Heart left ventricle (tissue), 16 donors: ENCODE results near the gene TNFRSF18. TPM values are rescaled to one million over a fixed set of nuclear protein-coding genes. Genes with fewer than 3 reads are reported as not detected.
A peak's percentile ranks its signal among the peaks of the same experiment; 100 is the strongest.

Source experiments
- ATAC-seq, 4 donors: fragments of 200-7000 bp; cut with Tn5 transposase; one replicate each; pipeline ENCODE4 v1.9.1; 2020 to 2022; ENCODE audit warnings: moderate library complexity in 4 of 4, mild to moderate bottlenecking in 3 of 4, moderate number of reproducible peaks in 1 of 4
- DNase-seq, 5 donors: peaks; one replicate each; pipeline ENCODE4 v3.0.0-alpha.2; 2020
- H3K27ac ChIP-seq, 12 donors: fragments of 200-600 bp; sonication (generic) in 4 of 12; one replicate each; pipeline versions ENCODE4 v1.5.0 to v1.8.0; 2016 to 2022; ENCODE audit warnings: mild to moderate bottlenecking in 2 of 12
- H3K27me3 ChIP-seq, 9 donors: fragments of 200-600 bp; sonication (generic) in 2 of 9; one replicate each; pipeline versions ENCODE4 v1.5.1 to v1.8.0; 2016 to 2022; ENCODE audit warnings: mild to moderate bottlenecking in 3 of 9
- H3K36me3 ChIP-seq, 9 donors: fragments of 200-600 bp; sonication (generic) in 2 of 9; one replicate each; pipeline versions ENCODE4 v1.5.0 to v1.8.0; 2018 to 2022; ENCODE audit warnings: mild to moderate bottlenecking in 2 of 9
- H3K4me1 ChIP-seq, 12 donors: fragments of 200-600 bp; sonication (generic) in 4 of 12; one replicate each; pipeline versions ENCODE4 v1.5.0 to v1.8.0; 2016 to 2022; ENCODE audit warnings: mild to moderate bottlenecking in 3 of 12
- H3K4me3 ChIP-seq, 12 donors: fragments of 200-600 bp; sonication (generic) in 4 of 12; one replicate each; pipeline versions ENCODE4 v1.5.0 to v1.8.0; 2017 to 2022; ENCODE audit warnings: mild to moderate bottlenecking in 9 of 12, moderate library complexity in 4 of 12
- H3K9me3 ChIP-seq, 12 donors: fragments of 200-600 bp; sonication (generic) in 4 of 12; one replicate each; pipeline versions ENCODE4 v1.5.0 to v1.8.0; 2016 to 2022; ENCODE audit warnings: mild to moderate bottlenecking in 1 of 12
- CTCF ChIP-seq, 12 donors: fragments of 200-600 bp; sonication (generic) in 4 of 12; IDR thresholded peaks; one replicate each; pipeline versions ENCODE4 v1.5.0 to v1.8.0; 2018 to 2022; ENCODE audit warnings: antibody characterized with exemption in 12 of 12, mild to moderate bottlenecking in 5 of 12
- POLR2A ChIP-seq, 2 donors: fragments of 450-650 bp; IDR thresholded peaks; one replicate each; pipeline ENCODE4 v1.6.1; 2017; ENCODE audit warnings: antibody characterized with exemption in 2 of 2, mild to moderate bottlenecking in 2 of 2, moderate library complexity in 2 of 2
- WGBS, 4 donors: extraction: QIAGEN DNeasy Blood & Tissue Kit in 2 of 4; methylation state at CpG; one replicate each; pipeline versions ENCODE4 v1.1.5 to v1.1.7; 2013 to 2018; 5-methylcytosine and 5-hydroxymethylcytosine counted together
- intact Hi-C, 10 donors: fragments of 100-400 bp; cut with DNase I; formaldehyde crosslinking; loops; one replicate each; pipeline versions ENCODE4 v1.11.1 to v1.14.2; 2022
- polyA plus RNA-seq, 2 donors: library from polyadenylated mRNA; stranded (reverse); fragments of 200-250 nt; gene quantifications; one replicate each; pipeline ENCODE4 v1.2.3, GENCODE V29; 2013
- total RNA-seq, 9 donors: library from RNA; depleted of rRNA in 2 of 9; stranded (reverse); fragments of >200 nt in 2 of 9; fragmentation: NEBNext Ultra II Directional in 3 of 9; extraction: Animal tissue kit (Norgen Biotek cat#: 25700) in 3 of 9; gene quantifications; one replicate each; pipeline versions ENCODE4 v1.1.0 to v1.2.4, GENCODE V29; 2016 to 2023
- donor health status: ischemic (EF 13 %, LVEDD 7.1; RV severe dilation, severe dysfunction).
- donor health status: healthy with polysubstance abuse.
- donor health status: DM: no; HTN: yes; CAD: no.
- donor health status: DM: no; HTN: no; CAD: no.
- donor health status: ischemic (EF 25% LVEDD 6.9; RV normal size, moderate dysfunction).
- donor health status: ischemic (EF 25% LVEDD 5.7; RV mildly dilated, moderate dysfunction).
- donor health status: healthy.
- donor health status: DM: yes; HTN: yes; CAD: no.
- donor health status: ischemic (EF 35%, LVEDD 5.7; RV mildly dilated, moderate dysfunction).
- donor health status: nonischemic (EF 11% LVEDD 7.7; RV severe dilation, severe dysfunction).
- donor health status: DM: yes; HTN: yes; CAD: no.
- donor health status: PGD.
- donor health status: ischemic (EF 29% LVEDD 5.4; RV normal size, mild dysfunction).
- donor health status: nonischemic (EF 23%, LVEDD 6.1; RV moderate dilation, normal function).

The TNFRSF18 gene
- total and polyA plus RNA-seq, 11 donors, result 0.24 to 0.93 (median 0.77) TPM; not detected in 8

GRCh38 chr1:1208713-1209433 is 2.5 kb upstream of the TNFRSF18 start:
- WGBS, 4 donors, result 56 to 60% (median 57%) methylated on average over 23 to 38 of the region's 38 CpGs
- peak in 4 of 5 donors; percentile 18 to 53 (median 26) for DNase-seq
- TF ChIP-seq POLR2A (IDR thresholded peaks at IDR 0.05), result no peak
- TF ChIP-seq CTCF (IDR thresholded peaks at IDR 0.05), result no peak
- no peak for ATAC-seq
- Histone ChIP-seq H3K27ac (peak overlapping the region in 1 of 12 donors; percentile 40), H3K4me3 (peak overlapping the region in 2 of 12 donors; percentile 15 to 36), H3K4me1 (peaks cover 0 to 50% (median 21%) of the 10 kb centered on the region in 12 donors), H3K27me3 (peaks cover 8 to 39% (median 21%) of the 10 kb centered on the region in 9 donors), H3K36me3 (no peaks in the 10 kb centered on the region), H3K9me3 (no peaks in the 10 kb centered on the region)
- intact Hi-C loops, result no loop called here

GRCh38 chr1:1207571-1207892 is 1.1 kb upstream of the TNFRSF18 start:
- ATAC-seq (no peak), DNase-seq (peak in 3 of 5 donors; percentile 4 to 19 (median 10))
- H3K36me3 ChIP-seq, result no peaks in the 10 kb centered on the region
- no peak for TF ChIP-seq CTCF (IDR thresholded peaks at IDR 0.05)
- TF ChIP-seq POLR2A (IDR thresholded peaks at IDR 0.05), result no peak
- H3K27ac ChIP-seq, result no peak overlapping the region
- H3K9me3 ChIP-seq, result no peaks in the 10 kb centered on the region
- H3K4me1 ChIP-seq, result peaks cover 0 to 37% (median 15%) of the 10 kb centered on the region in 12 donors
- H3K4me3 ChIP-seq, result no peak overlapping the region
- peaks cover 8 to 49% (median 21%) of the 10 kb centered on the region in 9 donors for H3K27me3 ChIP-seq
- WGBS, 4 donors, result 55 to 83% (median 60%) methylated on average over 6 to 11 of the region's 11 CpGs
- intact Hi-C loops, result no loop called here

GRCh38 chr1:1206966-1207531 is 657 bp upstream of the TNFRSF18 start:
- 51 to 60% (median 56%) methylated on average over 7 to 19 of the region's 19 CpGs for WGBS, 4 donors
- TF ChIP-seq CTCF (IDR thresholded peaks at IDR 0.05) (no peak), POLR2A (IDR thresholded peaks at IDR 0.05) (no peak)
- no peak for ATAC-seq

GRCh38 chr1:1205769-1206375 is 520 bp downstream of the TNFRSF18 start:
- H3K9me3 ChIP-seq, result no peaks in the 10 kb centered on the region
- DNase-seq, result peak in 4 of 5 donors; percentile 6 to 60 (median 22)
- H3K4me3 ChIP-seq, result peak overlapping the region in 10 of 12 donors; percentile 11 to 49 (median 32)
- H3K27ac ChIP-seq, result no peak overlapping the region
- H3K4me1 ChIP-seq, result peaks cover 0 to 38% (median 18%) of the 10 kb centered on the region in 12 donors
- no peaks in the 10 kb centered on the region for H3K36me3 ChIP-seq
- intact Hi-C loops, result no loop called here
- WGBS, 4 donors, result 13 to 27% (median 23%) methylated on average over 21 to 31 of the region's 31 CpGs
- peaks cover 8 to 56% (median 22%) of the 10 kb centered on the region in 9 donors for H3K27me3 ChIP-seq
- TF ChIP-seq POLR2A (IDR thresholded peaks at IDR 0.05) (no peak), CTCF (IDR thresholded peaks at IDR 0.05) (no peak)
- ATAC-seq, result no peak

More at GRCh38 chr1:1206966-1207531, 657 bp upstream of the TNFRSF18 start:
- Histone ChIP-seq H3K4me1 (peaks cover 0 to 36% (median 15%) of the 10 kb centered on the region in 12 donors), H3K27ac (no peak overlapping the region), H3K4me3 (peak overlapping the region in 1 of 12 donors; percentile 49), H3K36me3 (no peaks in the 10 kb centered on the region), H3K27me3 (peaks cover 8 to 49% (median 21%) of the 10 kb centered on the region in 9 donors), H3K9me3 (no peaks in the 10 kb centered on the region)
- peak in 4 of 5 donors; percentile 5 to 42 (median 21) for DNase-seq
- intact Hi-C loops, result no loop called here
